ENCODE data around the gene HAPLN2. TPM values are rescaled to one million over a fixed set of nuclear protein-coding genes. Genes with fewer than 3 reads are reported as not detected.

HAPLN2 gene
- total RNA-seq, 1 donor from 2014 or later, result not detected

DNA sequence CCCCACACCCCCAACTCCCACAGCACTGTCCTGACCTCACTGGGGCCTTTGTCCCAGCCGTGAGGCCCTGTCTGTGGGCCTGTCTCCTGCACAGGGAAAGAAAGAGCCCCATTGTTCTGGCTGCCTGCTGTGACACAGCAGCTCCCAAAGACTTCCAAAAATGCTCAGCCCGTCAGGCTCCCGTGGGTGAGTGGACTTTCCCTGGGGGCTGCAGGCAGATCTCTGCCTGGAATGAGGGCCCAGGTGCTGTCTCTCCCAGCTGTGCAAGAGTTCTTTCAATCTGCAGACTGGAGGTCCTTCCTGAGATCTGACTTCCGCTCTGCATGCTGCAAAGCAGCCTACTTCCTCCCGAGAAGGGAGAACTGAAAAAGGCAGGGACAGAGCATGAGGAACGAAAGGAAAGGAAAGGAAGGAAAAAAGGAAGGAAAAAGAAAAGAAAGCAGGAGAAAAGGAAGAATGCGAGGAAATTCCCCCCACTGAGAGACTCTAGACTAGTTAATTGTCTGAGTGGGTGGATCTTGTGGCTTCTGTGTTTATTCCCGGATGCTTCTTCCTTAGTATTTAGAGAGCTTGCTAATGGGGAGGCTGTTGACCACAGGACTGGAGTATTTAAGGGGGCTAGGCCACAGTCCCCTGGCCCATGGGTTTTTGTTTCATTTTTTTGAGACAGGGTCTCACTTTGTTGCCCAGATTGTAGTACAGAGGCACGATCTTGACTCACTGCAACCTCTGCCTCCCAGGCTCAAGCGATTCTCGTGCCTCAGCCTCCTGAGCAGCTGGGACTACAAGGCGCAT is 43.0 kb downstream of the HAPLN2 start:
- DNase-seq (ENCODE audit: low read depth, low spot score), result no peak

DNA sequence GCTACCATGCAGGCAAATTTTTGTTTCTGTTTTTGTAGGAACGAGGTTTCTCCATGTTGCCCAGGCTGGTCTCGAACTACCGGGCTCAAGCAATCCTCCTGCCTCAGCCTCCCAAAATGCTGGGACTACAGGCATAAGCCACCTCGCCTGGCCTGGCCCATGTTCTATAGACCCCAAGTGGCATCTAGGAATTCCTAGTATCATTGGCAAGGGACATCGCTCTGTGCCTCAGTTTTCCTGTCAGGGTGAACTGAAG is 43.5 kb downstream of the HAPLN2 start:
- DNase-seq (ENCODE audit: low read depth, low spot score), result no peak

DNA sequence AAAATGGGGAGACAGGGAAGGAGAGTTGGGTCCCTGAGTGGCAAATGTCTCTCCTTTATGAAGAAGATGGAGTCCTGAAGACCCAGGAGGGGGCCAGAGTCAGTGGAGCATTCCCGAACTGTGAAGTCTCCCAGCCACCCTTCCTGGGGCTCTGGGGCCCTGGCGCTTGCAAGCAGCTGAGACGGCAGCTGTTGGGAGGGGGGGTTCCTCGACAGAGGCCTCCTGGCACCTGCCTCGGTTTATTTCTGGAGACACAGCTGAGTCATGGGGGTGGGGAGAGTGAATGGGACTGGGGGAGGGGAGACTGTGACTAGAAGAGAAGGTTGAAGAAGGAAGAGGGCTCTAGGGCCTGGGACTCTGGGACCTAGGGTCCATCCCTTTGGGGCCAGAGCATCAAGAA is 44.0 kb downstream of the HAPLN2 start:
- no peak for DNase-seq (ENCODE audit: low read depth, low spot score)

DNA sequence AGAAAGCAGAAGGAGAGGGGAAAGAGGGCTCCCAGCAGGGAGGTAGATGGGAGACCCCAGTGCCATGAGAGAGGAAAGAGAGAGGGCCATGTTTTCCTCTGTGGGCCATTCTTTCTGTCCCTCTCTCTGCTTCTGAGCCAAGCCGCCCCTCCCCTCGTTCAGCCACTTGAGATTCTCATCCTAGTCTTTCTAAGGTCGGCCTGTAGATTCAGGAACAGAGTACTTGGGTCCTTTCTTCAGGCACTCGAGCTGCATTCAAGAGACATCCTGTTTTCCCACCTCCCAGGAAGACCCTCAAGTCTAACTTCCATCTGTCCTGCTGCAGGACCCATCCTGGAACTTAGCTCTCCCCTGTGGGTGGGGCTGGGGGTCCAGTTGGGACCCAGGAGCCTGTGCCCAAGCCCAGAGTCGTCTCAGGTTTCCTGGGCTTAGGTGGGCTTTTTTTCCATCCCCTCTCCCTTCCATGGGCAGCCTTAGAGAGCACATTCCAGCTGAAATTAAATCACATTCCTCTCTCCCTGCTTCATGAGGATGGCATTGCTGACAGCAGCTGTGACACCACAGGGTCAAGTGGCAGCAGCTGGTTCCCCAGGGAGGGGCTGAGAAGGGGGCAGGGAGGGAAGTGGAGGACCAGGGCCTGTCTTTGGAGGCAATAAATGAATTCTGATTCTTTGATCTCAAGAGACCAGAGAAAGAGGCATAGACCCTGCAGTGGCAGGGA is 45.0 kb downstream of the HAPLN2 start:
- DNase-seq (ENCODE audit: low read depth, low spot score), result no peak

DNA sequence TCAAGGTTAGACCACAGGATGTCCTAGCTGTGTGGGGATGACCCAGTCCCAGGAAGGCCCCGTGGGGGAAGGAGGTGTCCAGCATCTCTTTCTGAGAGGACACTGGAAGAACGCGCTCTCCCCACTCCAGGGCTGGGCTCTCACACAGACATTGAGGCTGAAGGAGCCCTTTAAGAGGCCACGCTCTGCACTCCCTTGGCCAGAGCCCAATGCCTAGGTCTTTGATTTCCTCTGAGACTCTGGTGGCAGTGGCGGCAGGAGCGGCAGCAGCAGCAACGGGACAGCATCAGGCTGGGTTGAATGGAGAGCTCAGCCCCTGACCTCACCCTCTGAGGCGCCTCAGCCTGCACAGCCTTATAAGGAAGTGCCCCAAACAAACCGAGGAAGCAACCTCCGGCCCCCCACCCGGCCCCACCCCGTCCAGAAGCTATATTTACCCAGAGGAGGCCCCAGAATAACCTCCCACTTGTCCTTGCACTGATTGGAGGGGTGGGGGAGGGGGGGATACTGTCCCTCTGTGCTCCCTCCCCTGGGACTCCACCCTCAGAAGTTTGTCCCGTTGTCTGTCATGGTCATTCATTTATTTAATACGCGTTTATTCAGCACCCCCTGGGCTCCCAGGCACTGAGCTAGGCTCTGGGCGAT is 45.7 kb downstream of the HAPLN2 start:
- DNase-seq (ENCODE audit: low read depth, low spot score), result no peak

DNA sequence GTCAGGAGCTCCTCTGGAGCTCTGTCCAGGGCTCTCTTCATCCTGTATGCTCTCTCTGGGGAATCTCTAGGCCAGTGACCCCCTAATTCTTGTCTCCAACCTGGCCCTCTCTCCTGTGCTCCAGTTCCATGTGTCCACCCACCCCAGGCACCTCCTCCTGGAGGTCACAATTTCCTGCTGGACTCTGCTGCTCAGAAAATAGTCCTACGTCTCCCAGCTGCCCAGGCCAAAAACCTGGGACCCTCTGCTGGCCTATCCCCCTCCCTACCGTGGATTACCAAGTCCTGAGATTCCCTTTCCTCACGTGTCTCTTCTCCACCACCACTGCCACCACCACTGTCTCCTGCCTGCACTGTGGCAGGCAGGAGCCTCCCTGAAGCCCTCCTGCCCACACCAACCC is 46.3 kb downstream of the HAPLN2 start:
- no peak for DNase-seq (ENCODE audit: low read depth, low spot score)

DNA sequence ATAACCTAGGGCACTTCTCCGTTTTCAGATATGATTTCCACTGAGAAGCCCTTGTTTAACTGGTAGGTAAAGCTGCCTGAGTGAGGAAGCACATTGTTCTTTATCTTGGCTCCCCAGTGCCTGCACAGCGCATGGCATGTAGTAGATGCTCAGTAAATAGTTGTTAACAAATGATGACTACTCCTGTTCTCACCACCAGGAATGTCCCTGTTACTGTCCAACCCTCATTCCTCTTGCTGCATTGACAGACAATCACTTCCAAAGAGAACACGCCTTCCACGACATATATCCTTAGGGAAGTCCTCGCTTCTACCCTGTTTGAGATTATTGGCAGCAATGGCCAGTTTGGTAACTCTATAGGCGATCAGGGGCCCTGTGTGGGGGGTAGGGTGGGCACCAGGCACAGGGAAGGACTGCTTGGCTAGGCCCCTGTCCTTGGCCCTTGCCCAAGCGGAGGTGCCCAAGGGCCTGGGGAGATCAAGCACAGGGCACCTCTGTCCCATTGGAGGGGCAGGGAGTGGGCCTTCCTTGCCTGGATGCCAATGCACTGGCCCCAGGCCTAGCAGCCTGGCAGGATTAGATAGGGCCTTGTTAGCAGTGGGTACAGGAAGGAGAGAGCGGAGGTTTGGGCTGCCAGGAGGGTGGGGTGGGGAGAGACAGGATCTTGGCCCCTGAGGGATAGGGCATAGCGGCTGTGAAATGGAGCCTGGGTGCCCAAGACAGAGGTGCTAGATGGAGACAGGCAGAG is 47.8 kb downstream of the HAPLN2 start:
- DNase-seq (ENCODE audit: low read depth, low spot score), result no peak

DNA sequence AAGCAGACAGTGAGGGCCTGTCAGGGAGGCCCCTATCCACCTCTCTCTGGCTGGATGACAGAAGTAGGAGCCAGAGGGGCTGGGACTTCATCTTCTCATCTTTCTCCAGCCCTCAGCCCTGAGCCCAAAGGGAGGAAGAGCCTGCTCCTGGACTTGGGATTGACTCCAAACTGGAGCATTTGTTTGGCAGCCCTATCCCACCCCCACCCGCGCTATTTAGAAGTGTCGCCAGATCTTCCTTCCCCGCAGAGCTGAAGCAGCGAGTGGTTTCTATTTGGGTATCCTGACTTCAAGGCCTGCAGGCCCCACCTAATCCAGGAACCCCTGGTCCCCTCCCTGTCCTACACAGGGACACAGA is 48.4 kb downstream of the HAPLN2 start:
- no peak for DNase-seq (ENCODE audit: low read depth, low spot score)

DNA sequence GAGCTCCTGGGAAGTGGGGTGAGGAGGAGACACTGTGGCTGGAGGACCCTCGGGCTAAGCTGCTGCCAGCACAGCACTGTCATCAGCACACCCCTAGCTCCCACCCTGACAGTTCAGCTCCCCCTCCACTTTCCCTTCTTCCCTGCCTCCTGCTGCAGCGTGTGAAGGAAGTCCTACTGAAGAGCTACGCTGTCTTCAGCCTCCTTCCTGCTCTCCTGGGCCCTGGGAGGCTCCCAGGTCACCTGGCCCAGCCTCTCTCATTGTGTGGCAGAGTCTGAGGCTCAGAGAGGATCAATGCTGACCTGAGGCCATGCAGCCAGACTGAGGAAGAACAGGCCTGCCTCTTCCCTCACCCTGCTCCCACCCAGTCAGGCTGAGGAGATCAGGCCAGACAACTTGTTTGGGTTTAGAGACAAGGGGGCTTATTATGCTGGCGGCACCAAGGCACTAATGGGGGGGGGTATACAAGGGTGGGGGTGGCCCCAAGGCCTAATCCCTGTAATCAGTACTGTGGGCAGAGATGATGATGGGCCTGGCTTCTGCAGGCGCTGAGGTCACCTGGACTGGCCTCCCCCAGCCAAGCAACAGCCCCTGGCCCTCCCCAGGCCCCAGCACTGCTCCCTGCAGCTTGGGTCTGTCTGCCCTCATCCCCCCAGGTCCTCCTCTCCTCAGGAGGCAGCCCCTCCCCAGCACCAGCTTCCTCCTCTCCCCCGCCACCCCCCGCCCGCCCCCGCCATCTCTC is 48.9 kb downstream of the HAPLN2 start:
- no peak for DNase-seq (ENCODE audit: low read depth, low spot score)

DNA sequence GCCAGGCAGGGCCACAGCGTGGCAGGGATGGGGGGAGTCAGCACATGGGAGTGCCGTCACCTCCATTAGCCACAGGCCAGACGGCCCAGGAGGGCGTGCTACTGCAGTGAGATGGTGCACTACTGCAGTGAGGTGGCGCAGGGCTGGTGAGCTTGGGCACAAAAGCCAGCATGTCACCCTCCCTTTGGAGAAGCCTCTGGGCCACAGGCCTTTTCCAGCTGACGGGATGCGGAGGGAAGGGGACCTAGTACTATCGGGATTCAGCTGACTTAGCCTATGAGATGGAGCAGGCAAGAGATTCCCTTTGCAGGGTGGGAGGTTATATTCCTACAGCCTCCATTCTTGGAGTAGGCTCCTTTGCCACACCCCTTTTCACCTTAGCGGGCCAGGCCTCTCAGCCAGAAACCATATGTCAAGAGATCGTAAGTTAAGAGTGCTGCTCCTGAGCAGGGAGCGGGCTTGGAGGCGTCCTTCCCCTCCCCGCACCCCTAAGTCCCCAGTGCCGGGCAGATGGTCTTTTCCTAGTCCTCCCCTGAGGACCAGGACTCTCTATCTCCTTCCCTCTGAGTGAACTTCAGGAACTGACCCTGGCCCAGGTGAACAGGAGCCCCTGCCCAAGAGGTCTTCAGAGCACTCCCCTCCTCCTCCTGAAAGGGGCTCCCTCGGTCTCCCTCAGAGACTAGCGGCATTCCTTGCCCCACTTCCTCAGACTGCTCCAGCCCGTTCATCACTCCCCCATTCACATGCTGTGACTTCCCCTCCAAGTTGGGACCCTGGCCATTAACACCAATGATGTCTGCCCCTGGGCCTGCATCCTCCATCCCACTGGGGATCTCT is 49.8 kb downstream of the HAPLN2 start:
- no peak for DNase-seq (ENCODE audit: low read depth, low spot score)

DNA sequence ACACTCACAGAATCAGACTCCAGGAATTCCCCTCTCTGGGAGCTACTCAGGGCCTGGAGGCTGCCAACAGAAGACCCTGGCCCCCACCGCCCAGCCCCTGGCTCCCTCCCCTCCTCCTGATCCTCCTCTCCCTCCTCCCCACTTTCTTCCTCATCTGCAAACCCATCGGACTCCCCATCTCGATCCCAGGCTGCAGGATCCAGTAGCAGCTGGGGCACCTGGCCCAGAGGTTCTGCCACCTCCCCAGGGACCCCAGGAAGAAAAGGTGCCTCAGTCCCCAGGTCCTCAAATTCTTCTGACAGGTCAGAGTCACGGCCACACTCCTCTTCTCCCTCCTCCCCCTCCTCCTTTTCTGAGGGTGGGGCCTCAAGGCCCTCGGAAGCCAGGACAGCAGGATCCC is 50.6 kb downstream of the HAPLN2 start:
- DNase-seq (ENCODE audit: low read depth, low spot score), result no peak

DNA sequence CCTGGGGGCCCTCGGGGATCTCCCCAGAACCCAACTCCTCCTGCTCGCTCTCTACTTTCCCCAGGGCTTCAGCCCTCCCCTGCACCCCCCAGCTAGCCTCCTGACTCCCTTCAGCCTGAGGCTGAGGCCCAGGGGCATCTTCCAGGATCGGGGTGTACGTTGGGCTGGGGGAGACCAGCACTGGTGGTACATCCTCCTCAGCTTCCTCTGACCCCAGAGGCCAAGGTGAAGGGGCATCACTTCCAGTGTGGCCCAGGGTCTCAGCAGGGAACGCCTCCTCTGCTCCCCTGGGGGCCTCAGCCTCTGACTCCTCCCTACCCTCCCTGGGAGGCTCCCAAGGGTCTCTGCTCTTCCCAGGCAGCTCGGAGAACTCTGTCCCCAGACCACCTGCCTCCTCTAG is 51.1 kb downstream of the HAPLN2 start:
- DNase-seq (ENCODE audit: low read depth, low spot score), result no peak

DNA sequence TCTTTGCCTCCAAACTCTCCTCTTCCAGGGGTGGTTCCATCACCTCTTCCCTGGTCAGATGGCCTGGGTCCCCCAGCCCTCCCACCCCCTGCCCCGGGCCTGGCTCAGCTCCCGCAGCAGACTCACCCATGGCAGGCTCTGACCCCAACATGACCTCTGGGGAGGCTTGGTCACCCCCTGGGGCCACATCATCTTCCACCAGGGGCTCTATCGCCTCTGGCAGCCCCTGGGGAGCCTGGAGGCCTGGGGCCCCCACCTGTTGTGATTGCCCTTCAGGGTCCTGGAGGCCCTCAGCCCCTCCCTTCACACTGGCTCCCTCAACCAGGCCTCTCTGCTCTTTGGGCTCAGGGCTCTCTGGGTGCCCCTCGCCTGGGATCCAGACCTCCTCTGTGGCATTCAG is 51.6 kb downstream of the HAPLN2 start:
- no peak for DNase-seq (ENCODE audit: low read depth, low spot score)

DNA sequence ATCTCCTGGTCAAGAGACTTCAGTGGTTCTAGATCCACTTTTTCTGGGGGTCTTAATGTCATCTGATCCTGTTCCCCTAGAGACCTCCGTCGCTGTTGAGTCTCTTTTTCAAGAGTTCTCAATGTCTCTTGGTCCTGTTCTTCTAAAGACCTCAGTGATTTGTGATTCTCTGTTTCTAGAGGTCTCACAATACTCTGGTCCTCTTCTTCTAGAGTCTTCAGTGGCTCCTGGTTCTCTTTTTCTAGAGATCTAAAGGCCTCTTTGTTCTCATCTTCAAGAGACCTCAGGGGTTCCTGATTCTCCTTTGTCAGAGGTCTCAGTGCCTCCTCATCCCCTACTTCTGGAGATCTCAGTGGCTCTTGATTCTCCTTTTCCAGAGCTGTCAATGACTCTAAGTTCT is 52.6 kb downstream of the HAPLN2 start:
- DNase-seq (ENCODE audit: low read depth, low spot score), result no peak

DNA sequence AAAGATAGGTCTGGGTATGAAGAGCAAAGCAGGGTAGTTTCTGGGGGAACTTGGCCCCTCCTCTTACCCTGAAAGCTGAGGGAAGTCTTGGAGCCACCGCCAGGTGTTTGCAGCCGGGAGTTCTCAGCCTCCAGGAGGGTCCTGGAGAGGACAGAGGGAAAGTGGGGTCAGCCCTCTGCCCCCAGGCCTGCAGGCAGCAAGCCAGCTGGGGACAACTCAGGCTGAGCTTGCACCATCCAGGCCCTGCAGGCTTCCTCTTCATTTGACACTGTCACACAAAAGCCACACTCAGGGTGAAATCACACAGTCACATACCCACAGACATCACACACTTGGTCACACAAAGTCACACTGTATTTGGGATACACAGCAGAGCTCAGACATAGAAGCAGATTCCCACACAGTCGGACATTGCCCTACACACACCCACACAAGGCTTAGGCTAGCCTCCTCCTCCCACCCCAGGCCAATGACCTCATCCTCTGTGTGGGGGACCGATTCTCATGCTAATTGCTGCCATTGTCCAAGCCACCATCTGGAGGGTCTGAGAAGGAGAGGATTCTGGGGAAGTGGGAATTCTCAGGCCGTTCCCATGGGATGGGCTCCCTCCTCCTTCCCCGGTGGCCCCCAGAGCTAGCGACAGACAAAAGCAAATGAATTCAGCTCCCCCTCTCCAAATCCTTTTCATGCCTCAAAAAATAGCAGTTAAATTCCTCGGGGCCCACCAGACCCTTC is 54.3 kb downstream of the HAPLN2 start:
- DNase-seq (ENCODE audit: low read depth, low spot score), result no peak

Other genes starting within 250 kb of the HAPLN2 start
- 3.8 and 4.7 TPM in 2 replicates for gene MEF2D, start 118.6 kb upstream of the HAPLN2 start, total RNA-seq
- 19.1 and 37.9 TPM in 2 replicates for gene IQGAP3, start 46.9 kb upstream of the HAPLN2 start, total RNA-seq
- not detected in 2 replicates for gene TTC24, start 39.7 kb upstream of the HAPLN2 start, total RNA-seq
- gene NAXE, start 27.6 kb upstream of the HAPLN2 start, total RNA-seq, result 97.7 and 126 TPM in 2 replicates
- 27.2 and 45.6 TPM in 2 replicates for gene GPATCH4, start 17.9 kb upstream of the HAPLN2 start, total RNA-seq
- gene BCAN, start 22.7 kb downstream of the HAPLN2 start, total RNA-seq, result not detected in 2 replicates
- 285 and 293 TPM in 2 replicates for gene NES, start 58.0 kb downstream of the HAPLN2 start, total RNA-seq
- gene CRABP2, start 86.2 kb downstream of the HAPLN2 start, total RNA-seq, result 0.11 and 0.46 TPM in 2 replicates
- 7.5 and 7.9 TPM in 2 replicates for gene METTL25B, start 109.1 kb downstream of the HAPLN2 start, total RNA-seq
- 9.6 and 10.1 TPM in 2 replicates for gene ISG20L2, start 109.4 kb downstream of the HAPLN2 start, total RNA-seq
- 56.2 and 66.9 TPM in 2 replicates for gene MRPL24, start 121.7 kb downstream of the HAPLN2 start, total RNA-seq
- 206 and 293 TPM in 2 replicates for gene HDGF, start 132.3 kb downstream of the HAPLN2 start, total RNA-seq
- 14.8 and 18.8 TPM in 2 replicates for gene PRCC, start 148.1 kb downstream of the HAPLN2 start, total RNA-seq
- 0.20 and 0.28 TPM in 2 replicates for gene SH2D2A, start 197.4 kb downstream of the HAPLN2 start, total RNA-seq
- not detected in 2 replicates for gene INSRR, start 239.7 kb downstream of the HAPLN2 start, total RNA-seq
- gene NTRK1, start 241.4 kb downstream of the HAPLN2 start, total RNA-seq, result under 0.01 and 0.14 TPM in 2 replicates

Measured in pulmonary artery endothelial cell (primary cell).